ENCODE results near the gene RSPH1.

RSPH1 gene

DNA sequence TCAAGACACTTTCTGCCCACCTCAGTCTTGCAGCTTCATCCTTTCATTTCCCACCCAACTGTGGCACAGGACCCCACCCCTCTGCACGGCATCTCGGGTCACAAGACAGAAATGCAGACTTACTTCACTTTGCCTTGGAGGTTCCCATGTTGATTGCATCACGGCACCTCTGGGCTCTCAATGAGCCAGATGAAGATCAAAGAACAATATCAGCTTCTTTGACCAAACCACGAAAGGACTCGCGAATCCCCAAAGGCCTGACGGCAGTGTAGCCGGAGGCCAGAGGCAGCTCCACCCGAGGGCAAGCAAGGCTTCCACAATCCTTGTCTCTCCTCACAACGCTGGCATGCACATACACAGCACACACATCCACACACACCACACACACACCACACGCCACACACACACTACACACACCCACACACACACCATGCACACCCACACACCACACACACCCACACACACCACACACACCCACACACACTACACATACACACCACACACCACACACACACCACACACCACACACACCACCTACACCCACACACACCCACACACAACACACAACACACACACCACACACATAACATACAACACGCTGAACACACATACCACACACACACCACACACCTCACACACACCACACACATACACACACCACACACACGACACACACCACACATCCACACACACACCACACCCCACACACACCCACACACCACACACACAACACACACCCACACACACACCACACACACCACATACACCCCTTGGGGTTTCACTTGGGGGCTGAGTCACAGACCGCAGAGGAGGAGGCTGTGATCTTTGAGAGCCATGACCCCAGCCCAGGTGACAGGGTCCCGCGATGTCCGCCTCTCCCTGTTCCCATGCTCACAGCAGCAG, 56.5 kb downstream of the RSPH1 start:
- H3K4me3 ChIP-seq (ENCODE audit: low read length) = no peak overlapping the region
- no peak for TF ChIP-seq ZNF274 (IDR thresholded peaks at IDR 0.05; ENCODE audit: low read depth, low read length)

DNA sequence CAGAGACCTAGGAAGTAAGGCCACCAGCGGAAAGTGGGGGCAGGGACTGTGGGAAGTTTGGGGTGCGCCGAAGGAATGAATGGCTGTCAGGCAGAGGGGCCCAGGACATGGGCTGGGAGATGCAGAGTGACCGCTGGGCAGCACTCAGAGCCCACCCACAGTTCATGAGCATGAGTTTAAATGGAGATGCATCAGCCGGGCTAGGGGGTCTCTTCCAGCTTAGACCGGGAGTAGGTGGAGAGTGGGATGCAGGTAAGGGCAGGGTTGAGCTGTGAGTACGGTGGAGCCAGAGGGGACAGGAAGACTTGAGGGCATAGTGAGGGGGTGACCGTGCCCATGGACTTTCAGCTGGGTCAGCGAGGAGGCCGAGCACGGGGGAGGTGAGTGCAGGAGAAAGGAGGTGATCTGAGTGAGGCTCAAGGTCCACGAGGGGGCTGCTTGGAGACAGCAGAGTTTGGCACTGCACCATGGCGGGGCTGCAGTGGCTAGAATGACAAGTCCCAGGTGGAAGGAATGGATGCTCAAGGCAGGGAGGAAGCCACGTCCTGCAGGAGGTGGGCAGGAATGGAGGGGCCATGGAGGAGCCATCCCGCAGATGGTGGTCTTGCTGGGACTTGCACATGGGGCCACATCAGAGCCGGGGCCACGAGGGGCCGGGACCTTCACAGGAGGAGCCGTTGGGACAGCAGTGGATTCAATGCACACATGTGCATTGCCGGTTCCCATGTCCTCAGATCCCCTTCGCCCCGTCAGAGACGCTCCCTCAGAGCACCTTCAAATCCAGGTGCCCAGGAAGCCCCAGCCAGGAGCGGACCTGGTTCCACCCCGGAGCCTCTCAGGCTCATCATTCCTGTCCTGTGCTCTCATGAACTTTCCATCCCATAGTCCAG, 57.5 kb downstream of the RSPH1 start:
- no peak for TF ChIP-seq ZNF274 (IDR thresholded peaks at IDR 0.05; ENCODE audit: low read depth, low read length)
- H3K4me3 ChIP-seq (ENCODE audit: low read length) = no peak overlapping the region

DNA sequence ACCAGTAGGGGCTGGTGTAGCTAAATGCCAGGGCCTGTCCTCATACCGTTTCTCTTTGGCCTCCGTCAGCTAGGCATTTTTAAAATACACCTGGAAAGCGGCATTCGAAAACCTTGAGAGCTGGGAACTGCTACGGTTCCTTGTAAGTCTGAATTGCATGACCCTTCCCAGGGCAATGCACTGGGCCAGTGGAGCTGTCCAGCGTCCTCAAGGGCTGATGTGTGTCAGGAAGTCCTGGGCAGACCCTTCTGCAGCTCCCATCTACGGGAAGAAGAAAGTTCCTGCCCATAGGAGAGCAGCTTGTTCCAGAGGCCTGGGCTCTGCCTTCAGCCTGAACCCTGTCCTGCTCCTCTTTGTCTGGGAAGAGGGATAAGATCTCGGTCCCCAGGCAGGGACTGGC, 58.2 kb downstream of the RSPH1 start:
- no peak for TF ChIP-seq ZNF274 (IDR thresholded peaks at IDR 0.05; ENCODE audit: low read depth, low read length)
- no peak overlapping the region for H3K4me3 ChIP-seq (ENCODE audit: low read length)

DNA sequence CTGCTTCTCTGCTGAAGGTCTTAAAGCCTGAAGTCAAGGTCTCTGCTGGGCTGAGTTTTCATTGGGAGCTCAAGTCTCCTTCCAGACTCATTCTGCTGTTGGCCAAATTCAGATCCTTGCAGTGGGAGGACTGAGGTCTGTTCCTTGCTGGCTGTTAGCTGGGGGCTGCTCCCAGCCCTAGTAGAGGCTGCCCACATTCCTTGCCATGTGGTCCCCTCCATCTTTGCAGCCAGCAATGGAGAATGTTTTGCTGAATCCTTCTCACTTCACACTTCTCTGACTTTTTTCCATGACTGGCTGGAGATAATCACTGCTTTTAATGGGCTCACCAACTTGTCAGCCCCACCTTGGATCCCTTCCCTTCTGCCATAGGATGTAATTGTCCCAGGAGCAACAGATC, 59.1 kb downstream of the RSPH1 start:
- TF ChIP-seq ZNF274 (IDR thresholded peaks at IDR 0.05; ENCODE audit: low read depth, low read length) = no peak
- no peak overlapping the region for H3K4me3 ChIP-seq (ENCODE audit: low read length)

DNA sequence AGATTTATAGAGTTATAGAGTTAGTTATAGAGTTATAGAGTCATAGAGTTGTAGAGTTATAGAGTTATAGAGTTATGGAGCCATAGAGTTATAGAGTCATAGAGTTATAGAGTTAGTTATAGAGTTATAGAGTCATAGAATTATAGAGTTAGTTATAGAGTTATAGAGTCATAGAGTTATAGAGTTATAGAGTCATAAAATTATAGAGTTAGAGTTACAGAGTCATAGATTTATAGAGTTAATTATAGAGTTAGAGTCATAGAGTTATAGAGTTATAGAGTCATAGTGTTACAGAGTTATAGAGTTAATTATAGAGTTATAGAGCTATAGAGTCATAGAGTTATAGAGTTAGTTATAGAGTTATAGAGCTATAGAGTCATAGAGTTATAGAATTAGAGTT, 60.2 kb downstream of the RSPH1 start:
- no peak for TF ChIP-seq ZNF274 (IDR thresholded peaks at IDR 0.05; ENCODE audit: low read depth, low read length)
- no peak overlapping the region for H3K4me3 ChIP-seq (ENCODE audit: low read length)

DNA sequence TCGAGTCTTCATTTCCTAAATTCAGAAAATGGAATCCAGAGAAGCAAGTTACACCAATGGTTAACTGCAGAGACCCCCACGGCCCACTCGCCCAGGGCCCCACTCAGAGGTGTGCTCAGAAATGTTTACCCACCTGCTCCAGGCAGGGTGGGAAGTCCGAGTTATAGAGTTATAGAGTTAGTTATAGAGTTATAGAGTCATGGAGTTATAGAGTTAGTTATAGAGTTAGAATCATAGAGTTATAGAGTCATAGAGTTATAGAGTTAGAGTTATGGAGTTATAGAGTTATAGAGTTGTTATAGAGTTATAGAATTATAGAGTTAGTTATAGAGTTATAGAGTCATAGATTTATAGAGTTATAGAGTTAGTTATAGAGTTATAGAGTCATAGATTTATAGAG, 60.6 kb downstream of the RSPH1 start:
- TF ChIP-seq ZNF274 (IDR thresholded peaks at IDR 0.05; ENCODE audit: low read depth, low read length) = no peak

DNA sequence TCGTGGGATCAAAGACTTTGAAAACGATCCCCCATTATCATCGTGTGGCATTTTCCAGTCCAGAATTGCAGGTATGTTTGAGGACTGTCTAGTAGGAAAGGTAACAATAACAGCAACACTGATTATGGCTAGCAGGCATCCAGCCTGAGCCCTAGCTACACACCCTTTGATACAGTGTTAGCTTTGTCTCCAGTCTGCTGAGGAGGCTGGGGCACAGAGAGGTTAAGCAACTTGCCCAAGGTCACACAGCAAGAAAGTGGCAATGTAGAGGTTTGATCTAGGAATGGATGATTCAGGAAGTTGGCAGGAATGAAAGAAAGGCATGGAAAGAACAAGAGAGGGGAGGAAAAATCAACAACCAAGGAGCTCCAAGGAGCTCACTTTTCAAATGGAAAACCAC, 61.1 kb downstream of the RSPH1 start:
- TF ChIP-seq ZNF274 (IDR thresholded peaks at IDR 0.05; ENCODE audit: low read depth, low read length) = no peak
- H3K4me3 ChIP-seq (ENCODE audit: low read length) = no peak overlapping the region

More for the DNA sequence above, 60.6 kb downstream of the RSPH1 start:
- no peak overlapping the region for H3K4me3 ChIP-seq (ENCODE audit: low read length)

DNA sequence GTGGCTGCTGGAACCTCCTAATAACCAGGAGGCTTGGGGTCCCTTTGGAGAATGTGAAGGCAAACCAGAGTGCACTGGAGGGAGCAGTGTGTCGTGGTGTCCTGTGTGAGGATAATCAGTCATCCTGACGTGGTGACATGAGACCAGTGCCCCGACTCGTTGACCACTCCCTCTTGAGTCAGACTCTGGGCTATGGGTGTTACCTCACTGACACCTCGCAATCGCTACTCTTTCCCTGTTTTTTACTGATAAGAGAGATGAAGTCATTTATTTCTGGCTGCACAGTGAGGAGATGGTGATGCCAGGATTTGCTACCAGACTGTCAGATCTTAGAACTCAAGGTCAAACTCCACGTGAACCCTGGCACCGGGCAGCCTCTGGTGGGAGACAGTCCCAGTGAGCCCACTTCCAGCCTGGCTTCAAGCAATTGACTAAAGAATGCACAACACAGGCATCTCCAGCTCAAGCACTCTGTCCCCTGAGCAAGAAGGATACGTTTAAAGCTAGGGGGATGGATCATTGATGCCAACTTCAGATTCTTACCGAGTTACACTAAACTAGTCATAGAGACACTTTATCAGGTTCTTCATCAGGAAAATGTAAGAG, 62.0 kb downstream of the RSPH1 start:
- H3K4me3 ChIP-seq (ENCODE audit: low read length) = no peak overlapping the region
- TF ChIP-seq ZNF274 (IDR thresholded peaks at IDR 0.05; ENCODE audit: low read depth, low read length) = no peak

DNA sequence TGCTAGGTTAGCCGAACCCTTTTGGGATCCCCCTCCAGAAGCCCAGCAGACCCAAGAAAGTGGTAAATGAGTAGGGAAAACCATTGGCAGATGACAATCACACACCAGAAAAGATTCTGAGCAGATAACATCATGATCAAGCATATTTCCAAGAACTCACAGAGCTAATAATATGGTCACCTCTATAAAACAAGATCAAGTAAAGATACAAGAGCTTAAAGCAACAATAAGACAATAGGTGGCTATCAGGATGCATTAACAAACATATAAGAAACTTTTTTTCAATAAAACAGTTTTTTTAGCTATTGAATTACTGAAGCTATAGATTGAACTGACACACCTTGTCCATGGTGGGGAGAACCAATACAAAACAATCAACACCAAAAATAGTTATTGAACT, 63.3 kb downstream of the RSPH1 start:
- no peak for TF ChIP-seq ZNF274 (IDR thresholded peaks at IDR 0.05; ENCODE audit: low read depth, low read length)
- H3K4me3 ChIP-seq (ENCODE audit: low read length) = no peak overlapping the region

DNA sequence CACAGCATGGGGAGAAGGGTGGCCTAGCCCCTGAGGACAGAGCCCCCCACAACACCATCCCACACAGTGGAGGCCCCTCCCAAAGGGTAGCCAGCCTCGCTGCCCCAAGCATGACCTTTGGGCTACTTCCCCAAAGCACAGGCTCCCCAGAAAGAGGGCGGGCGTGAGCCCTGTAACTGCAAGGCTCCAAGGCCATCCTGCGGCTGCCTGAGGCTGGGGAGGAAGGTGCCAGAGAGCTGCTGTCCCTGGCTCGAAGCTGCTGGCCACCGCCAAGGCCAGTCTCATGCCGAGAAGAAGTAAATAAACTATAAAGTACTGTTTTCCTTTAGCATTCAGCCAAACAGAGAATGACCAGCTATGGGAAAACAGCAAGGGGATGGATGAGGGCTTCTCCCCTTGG, 64.8 kb downstream of the RSPH1 start:
- no peak for TF ChIP-seq ZNF274 (IDR thresholded peaks at IDR 0.05; ENCODE audit: low read depth, low read length)
- no peak overlapping the region for H3K4me3 ChIP-seq (ENCODE audit: low read length)

DNA sequence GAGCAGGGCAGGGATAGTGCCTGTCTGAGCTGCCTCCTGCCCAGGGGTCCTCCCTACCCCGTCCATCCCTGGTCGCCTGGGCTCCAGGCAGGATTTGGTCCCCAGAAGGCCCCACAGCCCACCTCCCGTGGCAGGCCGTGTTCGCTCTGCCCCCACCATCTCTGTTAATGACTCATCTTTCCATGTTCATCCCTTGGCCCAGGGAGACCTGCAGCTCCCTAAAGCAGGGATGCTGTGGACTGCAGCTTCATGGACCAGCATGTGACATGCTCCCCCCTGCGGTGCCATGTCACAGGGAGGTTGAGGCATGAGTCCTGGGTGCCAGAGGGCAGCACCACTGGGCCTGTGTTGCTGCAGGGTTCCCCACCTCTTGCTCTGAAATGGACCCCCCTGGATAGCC, 65.5 kb downstream of the RSPH1 start:
- no peak for TF ChIP-seq ZNF274 (IDR thresholded peaks at IDR 0.05; ENCODE audit: low read depth, low read length)
- H3K4me3 ChIP-seq (ENCODE audit: low read length) = no peak overlapping the region

DNA sequence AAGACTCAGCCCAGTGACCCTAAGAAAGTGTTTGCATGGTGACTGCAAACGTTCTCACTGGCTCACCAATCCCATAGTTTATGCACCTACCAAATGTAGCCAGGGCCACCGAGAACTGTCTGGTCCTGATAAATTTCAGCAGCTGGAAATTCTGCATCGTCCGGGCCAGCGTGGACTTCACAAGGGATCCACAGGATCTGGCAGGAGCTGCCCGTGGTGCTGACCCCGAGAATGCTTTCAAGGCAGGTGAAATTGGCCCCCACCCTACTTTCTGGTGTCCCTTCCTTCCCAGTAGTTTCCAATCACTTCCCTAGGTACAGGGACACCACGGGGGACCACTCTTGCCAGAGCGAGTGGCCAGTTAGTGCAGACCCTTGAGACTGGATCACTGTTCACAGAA, 66.2 kb downstream of the RSPH1 start:
- TF ChIP-seq ZNF274 (IDR thresholded peaks at IDR 0.05; ENCODE audit: low read depth, low read length) = no peak
- H3K4me3 ChIP-seq (ENCODE audit: low read length) = no peak overlapping the region

DNA sequence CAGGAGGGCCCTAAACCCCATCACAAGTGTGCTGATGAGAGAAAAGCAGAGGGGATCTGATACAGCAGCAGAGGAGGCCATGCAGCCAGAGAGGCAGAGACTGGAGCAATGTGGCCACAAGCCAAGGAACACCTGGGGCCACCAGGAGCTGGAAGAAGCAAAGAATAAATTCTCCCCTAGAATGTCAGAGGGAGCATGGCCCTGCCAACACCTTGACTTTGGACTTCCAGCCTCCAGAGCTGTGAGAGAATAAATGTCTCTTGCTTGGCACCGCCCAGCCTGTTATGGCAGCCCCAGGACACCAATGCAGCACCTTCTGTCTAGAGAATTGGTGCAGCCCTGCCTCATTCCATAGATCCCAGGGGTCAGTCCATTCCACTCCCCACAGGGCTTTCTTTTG, 67.0 kb downstream of the RSPH1 start:
- H3K4me3 ChIP-seq (ENCODE audit: low read length) = no peak overlapping the region
- no peak for TF ChIP-seq ZNF274 (IDR thresholded peaks at IDR 0.05; ENCODE audit: low read depth, low read length)

DNA sequence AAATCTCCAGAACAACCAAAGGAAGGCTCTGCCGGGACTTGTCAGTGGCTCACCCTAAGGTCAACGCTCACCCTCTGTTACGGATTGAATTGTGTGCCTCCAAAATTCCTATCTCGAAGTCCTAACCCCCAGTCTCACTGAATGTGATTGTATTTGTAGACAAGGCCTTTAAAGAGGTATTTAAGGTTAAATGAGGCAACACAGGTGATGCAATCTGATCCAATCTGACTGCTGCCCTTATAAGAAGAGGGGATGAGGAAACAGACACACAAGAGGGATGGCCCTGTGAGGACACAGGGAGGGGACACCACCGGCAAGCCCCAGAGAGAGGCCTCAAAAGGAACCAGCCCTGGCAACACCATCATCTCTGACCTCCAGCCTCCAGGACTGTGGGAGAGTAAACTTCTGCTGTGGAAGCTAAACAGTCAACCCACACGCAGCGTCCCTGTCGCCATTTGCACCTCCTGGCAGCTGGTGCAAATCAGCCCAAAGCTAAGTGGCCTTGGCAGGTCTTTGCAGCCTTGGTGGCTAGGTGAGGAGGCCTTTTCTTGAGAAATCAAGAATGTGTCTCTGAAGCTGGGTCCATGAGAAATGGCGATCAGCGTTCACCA, 68.1 kb downstream of the RSPH1 start:
- no peak overlapping the region for H3K4me3 ChIP-seq (ENCODE audit: low read length)
- no peak for TF ChIP-seq ZNF274 (IDR thresholded peaks at IDR 0.05; ENCODE audit: low read depth, low read length)
